NCI-H345 treated with DMSO at 0.1 percent for 48 hours (cell line): ENCODE data around the gene LGR6.
A peak's percentile ranks its signal among the peaks of the same experiment; 100 is the strongest.

Experiments
- DNase-seq: peaks from one replicate; lab custom pipeline; 2025; ENCODE audit not compliant: unreplicated experiment; lab: John Stamatoyannopoulos, UW

LGR6 gene

DNA sequence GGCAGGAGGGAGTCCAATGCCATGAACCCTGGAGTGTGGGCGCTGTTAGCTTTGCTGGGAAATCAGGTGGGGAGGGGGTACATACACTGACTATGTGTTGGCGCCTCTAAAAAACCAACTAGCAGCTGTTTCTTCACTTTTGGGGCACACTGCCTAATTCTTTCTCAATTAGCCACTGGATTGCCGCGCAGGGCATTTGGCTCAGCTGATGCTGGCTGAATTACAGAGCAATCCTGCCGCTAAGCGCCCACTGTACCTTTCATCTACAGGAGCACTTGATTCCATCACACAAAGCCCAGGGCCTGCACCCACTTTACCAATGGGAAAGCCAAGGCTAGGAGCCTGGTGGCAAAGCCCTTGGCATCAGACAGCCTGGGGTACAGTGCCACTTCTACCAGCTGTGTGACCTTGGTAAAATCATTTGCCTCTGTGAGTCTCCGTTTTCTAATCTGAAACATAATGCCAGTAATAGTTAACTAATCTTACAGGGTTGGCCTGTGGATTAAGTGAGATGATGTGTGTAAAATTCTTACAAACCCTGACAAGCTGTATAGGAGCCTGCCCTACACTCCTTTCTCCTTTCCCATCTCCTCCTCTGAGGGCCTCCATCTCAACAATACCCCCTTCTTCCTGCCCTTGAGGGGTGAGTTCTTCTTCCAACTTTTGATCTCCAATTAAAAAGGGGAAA, 89.1 kb downstream of the LGR6 start:
- DNase-seq, result no peak

DNA sequence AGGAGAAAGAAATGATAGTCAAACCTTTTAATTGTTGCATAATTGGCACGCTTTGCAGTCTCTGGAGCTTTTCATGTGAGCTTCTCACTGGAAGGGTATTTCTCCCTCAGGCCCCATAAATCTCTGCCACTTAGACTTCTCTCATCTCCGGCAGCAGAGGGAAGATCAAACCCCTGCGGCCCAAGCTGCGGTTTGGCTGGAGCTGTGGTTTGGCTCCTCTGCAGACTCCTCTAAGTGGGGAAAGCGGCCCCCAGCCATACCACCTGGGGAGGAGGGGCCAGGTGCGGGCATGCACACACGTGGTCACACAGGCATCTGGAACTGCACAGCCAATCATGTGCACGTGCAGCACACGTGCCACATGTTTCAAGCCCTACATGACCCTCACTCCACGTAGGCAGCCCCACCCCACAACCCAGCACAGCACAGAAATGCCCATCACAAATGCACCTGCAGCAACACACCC, 89.8 kb downstream of the LGR6 start:
- DNase-seq, result peak; percentile 36

DNA sequence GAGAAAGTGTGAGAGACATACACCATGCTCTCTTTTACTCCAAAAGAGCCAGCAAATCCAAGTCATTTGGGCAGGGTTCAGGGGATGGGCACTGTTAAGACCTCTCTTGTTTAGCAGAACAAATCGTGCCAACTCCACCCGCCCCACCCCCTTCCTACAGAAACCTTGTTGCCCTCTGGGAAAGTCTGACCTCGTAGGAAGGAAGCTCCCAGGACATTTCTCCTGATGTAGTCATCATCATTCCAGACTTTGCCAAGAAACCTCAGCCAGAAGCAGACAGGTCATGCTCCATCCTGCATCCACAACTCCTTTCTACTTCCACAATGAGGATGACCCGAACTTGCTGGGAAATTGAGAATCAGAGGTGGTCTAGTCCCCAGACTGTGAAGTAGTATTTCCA, 90.4 kb downstream of the LGR6 start:
- DNase-seq, result no peak

DNA sequence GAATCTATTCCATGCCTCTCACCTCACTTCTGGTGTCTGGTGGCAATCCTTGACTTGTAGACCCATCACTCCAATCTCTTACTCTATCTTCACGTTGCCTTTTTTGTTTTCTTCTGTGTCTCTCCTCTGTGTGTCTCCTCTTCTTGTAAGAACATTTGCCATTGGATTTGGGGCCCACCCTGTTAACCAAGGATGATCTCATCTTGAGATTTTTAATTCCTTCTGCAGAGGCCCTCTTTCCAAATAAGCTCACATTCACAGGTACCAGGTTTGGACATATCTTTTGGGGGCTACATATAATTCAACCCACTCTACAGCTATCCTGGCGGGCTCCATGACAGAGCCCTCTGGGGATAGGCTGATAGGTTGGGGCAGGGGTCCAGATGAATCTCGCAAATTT, 92.3 kb downstream of the LGR6 start:
- no peak for DNase-seq

- DNase-seq, result no peak
Measured at GRCh38 chr1:202286622-202287097, 93.1 kb downstream of the LGR6 start.

- no peak for DNase-seq
Measured at GRCh38 chr1:202287196-202287595, 93.6 kb downstream of the LGR6 start.

DNA sequence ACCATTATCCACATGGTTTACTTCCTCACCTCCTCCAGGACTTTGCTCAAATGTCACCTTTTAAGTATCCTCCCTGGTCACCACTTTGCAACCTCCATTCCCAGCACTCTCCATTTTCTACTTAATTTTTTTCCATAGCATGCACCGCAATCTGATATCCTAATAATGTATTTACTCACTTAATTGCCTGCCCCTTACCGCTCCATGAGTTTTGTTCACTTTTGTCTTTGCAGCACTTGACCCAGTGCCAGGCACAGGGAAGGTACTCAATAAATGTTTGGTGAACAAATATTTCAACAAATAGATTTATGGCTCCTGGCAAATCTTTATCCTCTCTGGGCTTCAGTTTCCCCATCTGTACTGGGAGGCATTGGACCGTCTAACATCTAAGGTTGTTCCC, 94.6 kb downstream of the LGR6 start:
- DNase-seq, result no peak

DNA sequence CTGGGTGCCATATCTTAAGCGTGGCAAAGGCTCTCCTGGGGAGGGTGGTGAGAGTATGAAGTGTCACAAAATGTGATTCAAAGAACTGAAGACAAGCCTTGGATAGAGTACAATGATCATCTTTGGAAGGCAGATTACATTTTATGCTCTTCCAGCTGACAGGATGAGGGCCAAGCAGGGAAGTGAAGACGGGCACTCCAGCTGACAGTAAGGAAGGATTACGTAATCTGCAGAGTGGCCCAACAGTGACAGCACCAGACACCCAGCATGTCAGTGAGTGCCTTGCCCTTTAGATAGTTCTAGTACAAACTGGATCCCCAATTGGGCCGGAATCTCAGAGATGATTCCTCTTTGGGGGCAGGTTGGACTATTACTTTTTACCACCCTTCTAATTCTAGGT, 95.4 kb downstream of the LGR6 start:
- no peak for DNase-seq

DNA sequence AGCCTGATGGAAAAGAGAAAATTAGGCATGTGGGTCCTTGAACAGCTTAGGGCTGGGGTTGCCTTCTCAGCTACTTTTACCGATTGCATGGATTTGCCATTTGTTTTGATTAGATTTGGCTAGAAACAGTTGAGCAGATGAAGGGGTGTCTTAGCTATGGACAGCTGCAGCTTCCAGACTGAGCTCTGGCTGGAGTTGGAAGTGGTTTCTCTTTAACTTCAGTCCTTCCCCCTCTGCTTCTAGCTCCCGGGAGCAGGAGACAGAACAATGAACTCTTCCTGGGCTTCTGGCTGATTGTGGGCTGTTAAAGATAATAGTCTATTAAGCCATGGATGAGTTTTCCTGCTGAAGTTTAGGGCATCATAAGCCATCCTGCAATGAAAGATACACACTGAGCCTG, 97.4 kb downstream of the LGR6 start:
- no peak for DNase-seq

- no peak for DNase-seq
Measured at GRCh38 chr1:202291961-202292712, 98.5 kb downstream of the LGR6 start.

GRCh38 chr1:202292773-202293172, 99.2 kb downstream of the LGR6 start:
- DNase-seq, result no peak

DNA sequence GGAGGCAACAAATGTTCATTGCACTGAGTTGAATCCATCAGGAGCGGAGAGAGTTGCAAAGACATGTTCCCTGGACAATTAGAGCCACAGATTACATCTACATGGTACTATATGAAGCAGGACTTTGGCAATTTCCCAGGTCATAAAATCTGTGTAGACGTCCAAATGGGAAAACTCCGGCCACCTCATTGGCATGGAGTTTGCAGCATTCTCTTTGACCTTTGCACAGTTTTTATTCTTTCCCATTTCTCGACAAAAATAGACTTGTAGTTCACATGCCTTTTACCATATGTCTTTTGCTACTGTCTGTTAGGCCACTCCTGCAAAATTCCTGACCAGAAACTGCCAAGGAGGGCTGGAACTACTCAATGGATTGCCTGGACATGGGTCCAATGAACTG, 100.0 kb downstream of the LGR6 start:
- no peak for DNase-seq

GRCh38 chr1:202302166-202302565, 108.6 kb downstream of the LGR6 start:
- no peak for DNase-seq

- DNase-seq, result no peak
Measured at GRCh38 chr1:202304375-202304774, 110.8 kb downstream of the LGR6 start.

DNA sequence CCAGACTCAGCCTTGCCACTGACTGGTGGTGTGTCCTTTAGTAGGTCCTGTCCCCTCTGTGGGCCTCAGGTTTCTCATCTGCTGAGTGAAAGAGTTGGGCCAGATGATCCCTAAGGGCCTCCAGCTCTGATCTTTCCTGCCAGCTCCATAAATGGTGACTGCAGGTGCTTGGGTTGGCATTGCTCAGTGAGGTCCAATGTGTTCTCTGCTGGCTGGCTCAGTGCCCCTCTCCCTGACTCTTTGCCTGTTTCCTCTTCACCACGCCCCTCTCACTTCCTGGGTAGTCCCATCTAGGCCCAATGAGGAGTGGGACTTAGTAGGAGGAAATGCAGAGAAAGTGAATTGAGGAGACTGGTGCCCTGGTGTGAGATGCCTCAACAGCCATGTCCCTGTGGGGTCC, 111.6 kb downstream of the LGR6 start:
- DNase-seq, result no peak

- no peak for DNase-seq
Measured at GRCh38 chr1:202306535-202307345, 113.1 kb downstream of the LGR6 start.

DNA sequence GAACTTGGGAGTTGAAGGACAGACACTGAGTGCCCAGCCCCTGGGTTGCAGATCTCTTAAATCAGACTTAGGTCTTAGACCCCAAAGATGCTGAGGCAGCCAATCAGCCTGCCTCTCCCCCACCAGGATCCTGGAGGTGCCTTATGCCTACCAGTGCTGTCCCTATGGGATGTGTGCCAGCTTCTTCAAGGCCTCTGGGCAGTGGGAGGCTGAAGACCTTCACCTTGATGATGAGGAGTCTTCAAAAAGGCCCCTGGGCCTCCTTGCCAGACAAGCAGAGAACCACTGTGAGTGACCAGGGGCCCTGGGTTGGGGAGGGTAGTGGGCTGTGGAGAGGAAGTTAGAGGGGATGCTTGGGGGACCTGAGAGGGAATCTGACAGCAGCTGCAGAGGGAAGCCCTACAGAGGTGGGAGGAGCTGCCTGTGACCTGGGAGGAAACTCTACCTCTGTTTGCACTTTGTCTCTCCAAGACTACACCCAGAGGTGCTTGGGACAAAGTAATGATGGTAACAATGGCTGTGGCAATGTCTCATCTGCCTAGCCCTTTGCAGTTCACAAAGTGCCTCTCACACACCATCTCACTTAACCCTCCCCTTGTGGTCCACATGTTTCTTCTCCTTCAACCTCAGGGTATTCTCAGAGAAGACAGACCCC, 116.6 kb downstream of the LGR6 start:
- no peak for DNase-seq

GRCh38 chr1:202310746-202311145, 117.1 kb downstream of the LGR6 start:
- DNase-seq, result no peak

DNA sequence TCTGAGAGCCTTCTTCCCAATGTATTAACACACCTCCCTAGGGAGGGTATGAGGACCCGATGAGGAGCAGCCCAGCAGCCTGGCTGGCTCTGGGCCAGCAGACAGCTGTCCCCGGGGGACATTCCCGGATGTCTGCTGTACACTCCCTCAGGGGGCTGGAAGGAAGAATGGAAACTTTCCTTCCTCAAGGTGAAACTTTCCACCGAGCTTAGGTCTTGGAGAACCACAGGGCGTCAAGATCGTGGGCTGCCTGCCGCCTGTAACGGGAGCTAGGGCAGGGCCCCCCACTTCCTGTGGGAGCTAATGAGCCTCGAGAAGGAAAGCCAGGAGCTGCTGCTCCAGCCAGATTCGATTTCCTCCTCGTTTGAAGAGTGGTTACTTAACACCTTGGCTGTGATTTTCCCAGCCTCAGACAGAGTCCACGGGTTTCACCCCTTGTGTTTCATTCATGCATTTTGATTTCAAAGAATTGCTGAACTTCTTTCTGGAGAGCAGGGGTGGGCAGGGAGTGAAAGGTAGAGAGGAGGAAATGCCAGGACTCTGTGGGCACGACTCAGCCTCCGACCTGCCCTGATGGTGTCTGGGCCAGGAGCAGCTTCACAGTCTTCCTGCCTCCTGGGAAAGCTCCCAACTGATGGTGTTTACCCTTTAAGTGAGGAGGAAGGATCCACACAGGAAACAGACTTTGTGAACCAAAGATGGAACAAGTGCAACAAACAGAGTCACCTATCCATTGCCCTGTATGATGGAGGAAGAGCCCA, 118.5 kb downstream of the LGR6 start:
- no peak for DNase-seq

DNA sequence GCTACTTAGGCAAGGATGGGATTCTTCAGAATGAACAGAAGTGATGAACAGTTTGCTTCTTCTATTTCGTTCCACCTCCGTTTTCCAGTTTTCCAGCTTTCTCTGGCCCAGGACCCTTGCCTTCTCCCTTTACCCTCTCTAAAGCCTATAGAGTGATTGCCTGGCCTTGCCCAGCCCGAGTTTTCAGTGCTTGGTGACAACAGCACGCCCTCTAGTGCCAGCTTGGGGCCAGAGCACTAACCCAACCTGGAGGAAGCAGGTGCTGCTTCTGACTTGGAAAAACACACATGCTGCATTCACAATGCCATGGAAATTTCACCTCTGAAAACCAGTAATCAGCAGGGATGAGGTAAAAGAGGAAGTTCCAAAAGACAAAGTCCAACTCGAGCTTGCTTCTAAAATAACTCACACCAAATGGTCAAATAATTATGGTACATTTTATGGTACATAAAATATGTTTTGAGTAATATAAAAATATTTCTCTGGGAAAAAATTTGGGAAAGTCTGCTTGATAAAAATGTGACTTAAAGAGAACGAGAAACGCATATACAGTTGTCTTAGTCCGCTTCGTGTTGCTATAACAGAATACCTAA, 122.1 kb downstream of the LGR6 start:
- DNase-seq, result peak; percentile 68
